Measurements from ENCODE around the gene C1orf210.

GRCh38 chr1:43286115-43286514, 734 bp upstream of the C1orf210 start:
- TF ChIP-seq POLR2AphosphoS5 (IDR thresholded peaks at IDR 0.05) (no peak), CTCF (IDR thresholded peaks at IDR 0.05) (no peak)

Data from suprapubic skin (tissue), 3 donors.